Upper lobe of right lung (tissue), 1 donor: ENCODE data around the gene TMEM50B. TPM values are rescaled to one million over a fixed set of nuclear protein-coding genes. Genes with fewer than 3 reads are reported as not detected.

ENCODE experiments used
- ATAC-seq: fragments of 200-7000 bp; cut with Tn5 transposase; one replicate; pipeline ENCODE4 v1.9.1; 2020; ENCODE audit warnings: mild to moderate bottlenecking, moderate library complexity
- DNase-seq: peaks from one replicate; pipeline ENCODE4 v3.0.0-alpha.2; 2020
- H3K27ac ChIP-seq: fragments of 200-600 bp; one replicate; pipeline ENCODE4 v1.8.0; 2022
- H3K27me3 ChIP-seq: fragments of 200-600 bp; one replicate; pipeline ENCODE4 v1.8.0; 2022; ENCODE audit warnings: mild to moderate bottlenecking
- H3K36me3 ChIP-seq: fragments of 200-600 bp; one replicate; pipeline ENCODE4 v1.8.0; 2022
- H3K4me1 ChIP-seq: fragments of 200-600 bp; one replicate; pipeline ENCODE4 v1.8.0; 2022
- H3K4me3 ChIP-seq: fragments of 200-600 bp; one replicate; pipeline ENCODE4 v1.8.0; 2022; ENCODE audit warnings: mild to moderate bottlenecking
- H3K9me3 ChIP-seq: fragments of 200-600 bp; one replicate; pipeline ENCODE4 v1.8.0; 2022
- CTCF ChIP-seq: fragments of 200-600 bp; IDR thresholded peaks from one replicate; pipeline ENCODE4 v1.8.0; 2022; ENCODE audit warnings: antibody characterized with exemption
- intact Hi-C: fragments of 100-400 bp; cut with DNase I; formaldehyde crosslinking; loops from one replicate; pipeline ENCODE4 v1.11.0; 2022
- total RNA-seq: library from RNA; stranded (reverse); fragmentation: NEBNext Ultra II Directional; extraction: Animal tissue kit (Norgen Biotek cat#: 25700); gene quantifications from one replicate; pipeline ENCODE4 v1.2.1, GENCODE V29; 2021
- donor health status: DM: no; HTN: yes; CAD: no; lungs with severe emphysema.

TMEM50B gene
- total RNA-seq, 1 donor from 2014 or later: 73.2 TPM

GRCh38 chr21:33488936-33489335 lies 9.2 kb upstream of the TMEM50B start:
- Histone ChIP-seq H3K4me3 (no peak overlapping the region), H3K27ac (no peak overlapping the region), H3K9me3 (no peaks in the 10 kb centered on the region), H3K4me1 (peaks cover 6% of the 10 kb centered on the region), H3K27me3 (no peaks in the 10 kb centered on the region), H3K36me3 (no peaks in the 10 kb centered on the region)
- ATAC-seq (no peak), DNase-seq (no peak)
- no peak for TF ChIP-seq CTCF
- intact Hi-C loops: no loop called here

- H3K27ac ChIP-seq: no peak overlapping the region
- DNase-seq (no peak), ATAC-seq (no peak)
- no peaks in the 10 kb centered on the region for H3K27me3 ChIP-seq
- intact Hi-C loops: no loop called here
- TF ChIP-seq CTCF: no peak
- H3K9me3 ChIP-seq: no peaks in the 10 kb centered on the region
- peaks cover 6% of the 10 kb centered on the region for H3K4me1 ChIP-seq
- H3K4me3 ChIP-seq: no peak overlapping the region
- no peaks in the 10 kb centered on the region for H3K36me3 ChIP-seq
Observed at GRCh38 chr21:33487996-33488395, 8.2 kb upstream of the TMEM50B start.

GRCh38 chr21:33481314-33481943 lies 1.7 kb upstream of the TMEM50B start:
- H3K4me3 ChIP-seq: no peak overlapping the region
- DNase-seq (no peak), ATAC-seq (no peak)
- no peak for TF ChIP-seq CTCF
- H3K36me3 ChIP-seq: no peaks in the 10 kb centered on the region
- H3K27me3 ChIP-seq: no peaks in the 10 kb centered on the region
- H3K27ac ChIP-seq: no peak overlapping the region
- intact Hi-C loops: no loop called here
- H3K9me3 ChIP-seq: no peaks in the 10 kb centered on the region
- peaks cover 18% of the 10 kb centered on the region for H3K4me1 ChIP-seq

GRCh38 chr21:33480481-33481103 lies 818 bp upstream of the TMEM50B start:
- Histone ChIP-seq H3K4me3 (peak overlapping the region; percentile 93), H3K27ac (peak overlapping the region; percentile 99), H3K4me1 (peaks cover 18% of the 10 kb centered on the region), H3K36me3 (no peaks in the 10 kb centered on the region), H3K9me3 (no peaks in the 10 kb centered on the region), H3K27me3 (no peaks in the 10 kb centered on the region)
- DNase-seq: no peak
- no peak for ATAC-seq
- TF ChIP-seq CTCF: no peak
- intact Hi-C loops: no loop called here

GRCh38 chr21:33478935-33479678 lies 667 bp downstream of the TMEM50B start:
- Histone ChIP-seq H3K9me3 (no peaks in the 10 kb centered on the region), H3K36me3 (no peaks in the 10 kb centered on the region), H3K4me3 (peak overlapping the region; percentile 93), H3K4me1 (peaks cover 18% of the 10 kb centered on the region), H3K27ac (peak overlapping the region; percentile 99), H3K27me3 (no peaks in the 10 kb centered on the region)
- intact Hi-C loops: no loop called here
- ATAC-seq (peak; percentile 37), DNase-seq (peak; percentile 70)
- peak; percentile 7 for TF ChIP-seq CTCF
